ENCODE measurements around the gene INPP5D.

INPP5D gene

GRCh38 chr2:233023007-233023760 is 37.0 kb upstream of the INPP5D start:
- no peak overlapping the region for H3K4me3 ChIP-seq (ENCODE audit: low read depth, low read length)
- DNase-seq (ENCODE audit: low read depth): no peak

DNA sequence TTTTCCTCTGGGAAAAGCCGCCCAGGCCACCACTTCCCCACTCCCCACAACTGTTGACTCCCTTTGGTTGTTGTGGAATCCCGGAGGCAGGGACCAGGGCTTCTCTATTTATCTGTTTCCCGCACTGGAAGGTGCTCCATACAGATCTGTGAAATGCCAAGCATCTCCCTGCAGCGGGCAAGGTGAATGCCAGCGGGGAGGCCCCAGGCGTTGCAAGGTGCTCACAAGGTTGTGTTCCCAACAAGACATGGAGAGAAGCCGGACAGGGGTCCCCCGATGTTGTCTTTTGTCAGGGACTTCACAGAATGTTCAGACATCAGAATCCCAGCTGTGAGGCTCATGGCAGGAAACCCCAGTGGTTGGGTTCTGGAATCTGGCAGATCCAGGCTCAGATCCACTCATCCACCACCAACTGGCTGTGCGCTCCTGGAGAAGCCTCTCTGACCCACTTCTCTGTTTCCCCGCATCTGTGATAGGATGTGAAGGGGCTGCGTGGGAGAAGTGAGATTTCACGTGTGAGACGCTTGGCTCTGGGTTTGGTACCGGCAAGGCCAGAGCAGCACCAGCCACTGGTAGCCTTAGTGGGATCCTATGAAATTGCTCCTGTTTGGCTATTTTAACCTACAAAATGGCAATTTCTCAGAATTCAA is 36.3 kb upstream of the INPP5D start:
- no peak for DNase-seq (ENCODE audit: low read depth)
- TF ChIP-seq, protein P1, sequence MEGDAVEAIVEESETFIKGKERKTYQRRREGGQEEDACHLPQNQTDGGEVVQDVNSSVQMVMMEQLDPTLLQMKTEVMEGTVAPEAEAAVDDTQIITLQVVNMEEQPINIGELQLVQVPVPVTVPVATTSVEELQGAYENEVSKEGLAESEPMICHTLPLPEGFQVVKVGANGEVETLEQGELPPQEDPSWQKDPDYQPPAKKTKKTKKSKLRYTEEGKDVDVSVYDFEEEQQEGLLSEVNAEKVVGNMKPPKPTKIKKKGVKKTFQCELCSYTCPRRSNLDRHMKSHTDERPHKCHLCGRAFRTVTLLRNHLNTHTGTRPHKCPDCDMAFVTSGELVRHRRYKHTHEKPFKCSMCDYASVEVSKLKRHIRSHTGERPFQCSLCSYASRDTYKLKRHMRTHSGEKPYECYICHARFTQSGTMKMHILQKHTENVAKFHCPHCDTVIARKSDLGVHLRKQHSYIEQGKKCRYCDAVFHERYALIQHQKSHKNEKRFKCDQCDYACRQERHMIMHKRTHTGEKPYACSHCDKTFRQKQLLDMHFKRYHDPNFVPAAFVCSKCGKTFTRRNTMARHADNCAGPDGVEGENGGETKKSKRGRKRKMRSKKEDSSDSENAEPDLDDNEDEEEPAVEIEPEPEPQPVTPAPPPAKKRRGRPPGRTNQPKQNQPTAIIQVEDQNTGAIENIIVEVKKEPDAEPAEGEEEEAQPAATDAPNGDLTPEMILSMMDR (IDR thresholded peaks at IDR 0.05; ENCODE audit: insufficient read depth, low read depth, low read length, missing control alignments): no peak
- no peak overlapping the region for H3K4me3 ChIP-seq (ENCODE audit: low read depth, low read length)

More at GRCh38 chr2:233023007-233023760, 37.0 kb upstream of the INPP5D start:
- TF ChIP-seq, protein P1 (IDR thresholded peaks at IDR 0.05; ENCODE audit: insufficient read depth, low read depth, low read length, missing control alignments): no peak

DNA sequence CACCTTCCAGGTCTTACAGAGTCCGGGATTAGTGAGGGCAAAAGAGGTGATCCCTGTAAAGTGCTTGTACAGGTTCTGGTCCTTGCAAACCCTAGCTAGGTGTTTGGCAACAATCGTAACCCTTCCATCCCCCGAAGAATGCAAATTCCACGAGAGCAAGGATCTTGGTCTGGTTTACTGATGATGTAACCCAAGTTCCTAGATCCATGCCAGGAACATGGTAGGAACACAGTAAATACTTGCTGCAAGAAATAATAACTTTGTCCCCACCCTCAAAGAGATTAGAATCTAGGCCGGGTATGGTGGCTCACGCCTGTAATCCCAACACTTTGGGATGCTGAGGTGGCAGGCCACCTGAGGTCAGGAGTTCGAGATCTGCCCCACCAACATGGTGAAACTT is 34.4 kb upstream of the INPP5D start:
- DNase-seq (ENCODE audit: low read depth): no peak
- TF ChIP-seq, protein P1 (IDR thresholded peaks at IDR 0.05; ENCODE audit: insufficient read depth, low read depth, low read length, missing control alignments): no peak

DNA sequence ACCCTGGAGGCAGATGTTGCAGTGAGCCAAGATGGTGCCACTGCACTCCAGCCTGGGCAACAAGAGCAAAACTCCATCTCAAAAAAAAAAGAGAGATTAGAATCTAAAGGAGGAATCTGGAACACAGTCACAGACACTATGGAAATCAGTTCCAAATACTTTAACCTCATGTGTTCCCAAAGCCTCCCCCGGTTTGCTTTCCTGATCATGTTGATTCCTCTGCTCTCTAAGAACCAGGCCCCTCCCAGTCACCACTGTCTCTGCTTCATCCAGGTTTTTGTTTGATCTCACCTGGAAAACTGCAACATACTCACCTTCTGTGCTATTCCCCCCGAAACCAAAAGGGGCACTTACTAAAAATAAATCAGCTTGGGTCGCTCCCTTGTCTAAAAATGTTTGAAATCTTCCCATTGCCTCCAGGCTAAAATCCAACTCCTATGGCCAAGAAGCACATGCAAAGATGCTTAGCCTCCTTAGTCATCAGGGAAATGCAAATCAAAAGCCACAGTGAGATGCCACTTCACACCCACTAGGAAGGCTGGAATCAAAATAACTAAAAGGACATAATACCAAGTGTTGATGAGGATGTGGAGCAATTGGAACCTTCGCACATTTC is 33.8 kb upstream of the INPP5D start:
- no peak for DNase-seq (ENCODE audit: low read depth)
- no peak overlapping the region for H3K4me3 ChIP-seq (ENCODE audit: low read depth, low read length)
- TF ChIP-seq, protein P1 (IDR thresholded peaks at IDR 0.05; ENCODE audit: insufficient read depth, low read depth, low read length, missing control alignments): no peak

More for the DNA sequence above, 34.4 kb upstream of the INPP5D start:
- no peak overlapping the region for H3K4me3 ChIP-seq (ENCODE audit: low read depth, low read length)

DNA sequence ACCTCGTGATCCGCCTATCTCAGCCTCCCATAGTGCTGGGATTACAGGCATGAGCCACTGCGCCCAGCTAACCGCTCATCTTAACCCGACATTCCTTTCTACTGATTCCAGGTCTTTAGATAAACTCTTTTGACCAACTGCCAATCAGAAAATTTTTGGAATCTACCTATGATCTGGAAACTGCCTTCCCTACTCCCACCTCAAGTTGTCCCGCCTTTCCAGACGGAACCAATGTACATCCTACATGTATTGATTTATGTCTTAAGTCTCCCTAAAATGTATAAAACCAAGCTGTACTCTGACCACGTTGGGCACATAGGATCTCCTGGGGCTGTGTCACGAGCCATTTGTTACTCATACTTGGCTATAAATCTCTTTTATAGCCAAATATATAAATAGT is 30.8 kb upstream of the INPP5D start:
- TF ChIP-seq, protein P1 (IDR thresholded peaks at IDR 0.05; ENCODE audit: insufficient read depth, low read depth, low read length, missing control alignments): no peak
- H3K4me3 ChIP-seq (ENCODE audit: low read depth, low read length): no peak overlapping the region
- DNase-seq (ENCODE audit: low read depth): no peak

DNA sequence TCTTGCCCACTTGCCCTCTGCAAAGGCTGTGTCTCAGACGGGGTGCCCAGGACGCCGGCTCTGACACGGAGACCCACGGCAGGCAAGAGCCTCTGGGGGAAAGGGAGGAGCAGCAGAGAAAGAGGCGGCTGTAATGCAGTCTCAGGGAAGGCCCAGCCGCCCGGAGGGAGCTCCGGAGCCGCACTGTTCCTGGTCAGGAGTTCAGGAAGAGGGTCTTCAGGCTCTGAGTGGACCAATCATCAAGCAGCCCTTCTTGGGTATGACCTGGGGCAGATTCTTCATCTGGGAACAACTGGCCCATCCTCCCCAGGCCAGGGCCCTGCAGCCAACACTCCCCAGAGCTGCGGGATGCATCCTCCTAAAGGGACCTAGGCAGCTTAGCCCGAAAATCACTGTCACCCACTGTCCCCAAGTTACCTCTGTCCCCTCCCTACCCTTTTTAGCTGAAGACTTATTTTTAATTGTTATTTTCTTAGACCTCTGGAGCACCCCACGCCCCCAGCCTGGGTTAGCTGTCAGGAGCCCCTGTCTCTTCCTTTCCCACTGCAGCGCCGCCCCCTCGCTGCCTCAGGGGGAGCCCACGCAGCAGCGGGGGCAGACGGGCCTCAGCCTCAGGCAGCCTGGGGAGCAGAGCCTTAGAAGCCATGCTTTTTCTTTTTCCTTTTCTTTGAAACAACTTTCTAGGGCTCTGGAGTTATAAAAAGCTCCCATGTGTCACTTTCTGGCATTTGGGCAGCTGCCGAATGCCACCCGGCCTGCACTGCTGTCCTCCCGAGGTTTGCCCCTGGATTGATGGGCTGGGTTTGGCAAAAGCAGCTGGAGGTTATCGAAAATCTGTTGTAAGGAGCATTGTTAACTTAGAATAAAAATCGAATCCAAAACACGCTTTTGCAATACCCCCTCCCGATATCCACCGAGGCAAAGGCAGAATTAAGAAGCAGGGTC is 28.3 kb upstream of the INPP5D start:
- TF ChIP-seq, protein P1 (IDR thresholded peaks at IDR 0.05; ENCODE audit: insufficient read depth, low read depth, low read length, missing control alignments): no peak
- no peak overlapping the region for H3K4me3 ChIP-seq (ENCODE audit: low read depth, low read length)
- no peak for DNase-seq (ENCODE audit: low read depth)

Data from GM12865 (cell line).